HepG2 (cell line): ENCODE results near the gene FAM117A. TPM values are rescaled to one million over a fixed set of nuclear protein-coding genes. Genes with fewer than 3 reads are reported as not detected.

ENCODE experiments used
- AKAP8 ChIP-seq: sonication (generic); formaldehyde crosslinking; IDR thresholded peaks from 2 replicates; pipeline ENCODE4 v1.5.1; 2020; ENCODE audit warnings: mild to moderate bottlenecking, missing genetic modification reagents
- ATF5 ChIP-seq: sonication (generic); formaldehyde crosslinking; IDR thresholded peaks from 2 replicates; pipeline ENCODE4 v1.4.0; 2020; ENCODE audit warnings: mild to moderate bottlenecking, low read depth, missing genetic modification reagents
- DR1 ChIP-seq: sonication (generic); formaldehyde crosslinking; IDR thresholded peaks from 2 replicates; pipeline ENCODE4 v1.8.0; 2021; ENCODE audit warnings: mild to moderate bottlenecking, missing genetic modification reagents, inconsistent platforms
- ETS1 ChIP-seq: sonication (generic); formaldehyde crosslinking; IDR thresholded peaks from 2 replicates; pipeline ENCODE4 v1.4.0; 2020; ENCODE audit warnings: missing genetic modification reagents
- FOXO1 ChIP-seq: sonication (generic); formaldehyde crosslinking; IDR thresholded peaks from 2 replicates; pipeline ENCODE4 v1.4.0; 2020; ENCODE audit warnings: missing genetic modification reagents
- HNRNPL ChIP-seq: fragments of 200-400 bp; formaldehyde crosslinking; IDR thresholded peaks from 2 replicates; pipeline ENCODE4 v1.6.1; 2017; ENCODE audit warnings: mild to moderate bottlenecking, low read depth, low read length
- KDM1A ChIP-seq: IDR thresholded peaks from 2 replicates; pipeline ENCODE4 v1.6.1; 2016; ENCODE audit warnings: missing compliant biosample characterization
- KLF11 ChIP-seq: IDR thresholded peaks from 2 replicates; pipeline ENCODE4 v1.6.1; 2016; ENCODE audit warnings: missing compliant biosample characterization
- MATR3 ChIP-seq: sonication (generic); formaldehyde crosslinking; IDR thresholded peaks from 2 replicates; pipeline ENCODE4 v1.4.0; 2020; ENCODE audit warnings: missing genetic modification reagents
- MTA1 ChIP-seq: sonication (generic); formaldehyde crosslinking; IDR thresholded peaks from 2 replicates; pipeline ENCODE4 v1.4.0; 2020; ENCODE audit warnings: missing genetic modification reagents, mild to moderate bottlenecking, borderline replicate concordance
- MXD3 ChIP-seq: IDR thresholded peaks from 2 replicates; pipeline ENCODE4 v1.6.1; 2016; ENCODE audit warnings: mild to moderate bottlenecking, missing biosample characterization, missing genetic modification reagents
- PAXIP1 ChIP-seq: sonication (generic); formaldehyde crosslinking; conservative IDR thresholded peaks from 2 replicates; pipeline ENCODE4 v1.4.0; 2020; ENCODE audit warnings: mild to moderate bottlenecking, missing genetic modification reagents, moderate library complexity
- STAT6 ChIP-seq: sonication (generic); formaldehyde crosslinking; IDR thresholded peaks from 2 replicates; pipeline ENCODE4 v1.4.0; 2020; ENCODE audit warnings: missing genetic modification reagents, mild to moderate bottlenecking, borderline replicate concordance
- ZBTB43 ChIP-seq: sonication (generic); formaldehyde crosslinking; conservative IDR thresholded peaks from 2 replicates; pipeline ENCODE4 v1.4.0; 2020; ENCODE audit warnings: missing genetic modification reagents
- ZNF275 ChIP-seq: sonication (generic); formaldehyde crosslinking; IDR thresholded peaks from 2 replicates; pipeline ENCODE4 v1.8.0; 2022; ENCODE audit warnings: missing genetic modification reagents, mild to moderate bottlenecking, inconsistent platforms, borderline replicate concordance
- ZNF30 ChIP-seq: sonication (generic); formaldehyde crosslinking; IDR thresholded peaks from 2 replicates; pipeline ENCODE4 v1.5.0; 2020; ENCODE audit warnings: mild to moderate bottlenecking, missing genetic modification reagents
- polyA plus RNA-seq, 8 experiments: library from polyadenylated mRNA; depleted of rRNA in 3 of 8; stranded (reverse) in 7 of 8; unstranded in 1 of 8; fragments of >200 nt; fragmentation: Illumina TruSeq in 4 of 8; extraction: Trizol in 4 of 8; gene quantifications; 2 replicates each; pipeline versions ENCODE4 v1.2.1 to v1.2.3, GENCODE V29; 2011 to 2016; ENCODE audit warnings: low read depth in 4 of 8, missing spikeins in 1 of 8, mixed read lengths in 1 of 8; ENCODE audit not compliant: insufficient read depth in 1 of 8
- total RNA-seq, 5 experiments: library from RNA; depleted of rRNA; stranded (reverse); fragments of >200 nt; fragmentation: Illumina TruSeq; extraction: Trizol; gene quantifications; 2 replicates each; pipeline ENCODE4 v1.2.3, GENCODE V29; 2016; ENCODE audit warnings: low read depth in 1 of 5

FAM117A gene
- total and polyA plus RNA-seq, 2 of the 13 experiments (the other 11 are each of a cell fraction or from before 2014, with no cell fraction given): 12.1 to 19.8 TPM

- TF ChIP-seq KLF11 (peak; percentile 99), MATR3 (CRISPR knock-in tag) (no peak), AKAP8 (0 out of 2 replicates have a peak, but pooled peaks have one; percentile 32), STAT6 (CRISPR knock-in tag) (peak; percentile 89), ETS1 (peak; percentile 95), ZNF275 (peak; percentile 99), PAXIP1 (CRISPR knock-in tag) (peak; percentile 63), MXD3 (CRISPR knock-in tag) (peak; percentile 97), DR1 (CRISPR knock-in tag) (peak; percentile 64; the same call in 1 of the 2 replicates), ATF5 (CRISPR knock-in tag) (peak; percentile 94), KDM1A (CRISPR knock-in tag) (peak; percentile 71; the same call in 1 of the 2 replicates), ZBTB43 (CRISPR knock-in tag) (peak; percentile 100), MTA1 (peak; percentile 62; the same call in 1 of the 2 replicates), FOXO1 (CRISPR knock-in tag) (peak; percentile 77), ZNF30 (CRISPR knock-in tag) (peak; percentile 98; the same call in 1 of the 2 replicates), HNRNPL (peak; percentile 64; the same call in 1 of the 2 replicates)
These were observed 85.7 kb downstream of the FAM117A start, which contains the start of gene SPOP (continued) for GRCh38 chr17:49677933-49678847.
